Endothelial cell of umbilical vein (primary cell): Measurements from ENCODE around the gene TMTC1. TPM values are rescaled to one million over a fixed set of nuclear protein-coding genes. Genes with fewer than 3 reads are reported as not detected.

Experiments
- BruUV-seq: library from RNA; stranded (reverse); fragments of 400-500 nt; replicated peaks from 2 replicates; lab custom pipeline; 2021; lab: Mats Ljungman, UMichigan
- CTCF ChIA-PET: fragments of 300-600, 350-600 bp; sonication (Branson Sonifier 250); formaldehyde crosslinking; loops from one replicate; lab custom pipeline; 2021; ENCODE audit warnings: antibody characterized with exemption, inconsistent platforms; lab: Charles Lee
- POLR2A ChIA-PET: fragments of 300-600, 350-600 bp; sonication (Branson Sonifier 250); formaldehyde crosslinking; loops from one replicate; lab custom pipeline; 2021; ENCODE audit warnings: antibody characterized with exemption, inconsistent platforms; lab: Charles Lee
- DNase-seq: peaks from one replicate; pipeline ENCODE4 v3.0.0-alpha.2; 2011; ENCODE audit warnings: low read depth, low spot score
- FAIRE-seq: peaks from 2 replicates; lab custom pipeline; 2011; peaks lifted over from hg19 to GRCh38; lab: Jason Lieb, UNC
- H2AFZ ChIP-seq: 2 replicates; pipeline ENCODE4 v1.6.0; 2012; ENCODE audit warnings: low read depth, low read length, control low read depth, inconsistent platforms
- H3K27ac ChIP-seq: 2 replicates; pipeline ENCODE4 v1.5.1; 2011; ENCODE audit warnings: low read depth, mild to moderate bottlenecking, control low read depth, low read length, moderate library complexity; ENCODE audit not compliant: insufficient read depth
- H3K27me3 ChIP-seq, 2 experiments: 2 replicates each; pipeline versions ENCODE4 v1.6.0 to v1.6.1; 2011; ENCODE audit warnings: low read length in 2 of 2, mixed read lengths in 1 of 2; ENCODE audit not compliant: control insufficient read depth in 2 of 2, insufficient read depth in 2 of 2
- H3K36me3 ChIP-seq, 2 experiments: 2 replicates in 1 of 2; 3 replicates in 1 of 2; pipeline ENCODE4 v1.5.1; 2011; ENCODE audit warnings: low read length in 2 of 2, mild to moderate bottlenecking in 1 of 2, moderate library complexity in 1 of 2; ENCODE audit not compliant: control insufficient read depth in 2 of 2, insufficient read depth in 2 of 2; ENCODE audit errors: extremely low read depth in 1 of 2
- H3K4me1 ChIP-seq: 3 replicates; pipeline ENCODE4 v1.5.1; 2011; ENCODE audit warnings: mild to moderate bottlenecking, low read length; ENCODE audit not compliant: control insufficient read depth, insufficient read depth; ENCODE audit errors: extremely low read depth
- H3K4me2 ChIP-seq: 2 replicates; pipeline ENCODE4 v1.6.1; 2011; ENCODE audit warnings: low read length, control low read depth, mixed read lengths; ENCODE audit not compliant: insufficient read depth
- H3K4me3 ChIP-seq, 3 experiments: fragments of 200-600 bp in 1 of 3; sonication (generic), shearing (Covaris generic) in 1 of 3; replicated peaks in 1 of 3; 2 replicates each; pipeline ENCODE4 v1.5.1; 2011 to 2016; ENCODE audit warnings: control low read depth in 3 of 3, low read length in 3 of 3, mild to moderate bottlenecking in 2 of 3, inconsistent platforms in 1 of 3, low read depth in 1 of 3, moderate library complexity in 1 of 3; ENCODE audit not compliant: insufficient read depth in 1 of 3
- H3K79me2 ChIP-seq: 2 replicates; pipeline ENCODE4 v1.6.0; 2012; ENCODE audit warnings: low read length, inconsistent platforms; ENCODE audit not compliant: control insufficient read depth, insufficient read depth
- H3K9ac ChIP-seq: replicated peaks from 2 replicates; pipeline ENCODE3; 2011; ENCODE audit warnings: low read length, control low read depth; ENCODE audit not compliant: insufficient read depth; ENCODE audit errors: extremely low read depth
- H3K9me1 ChIP-seq: replicated peaks from 3 replicates; pipeline ENCODE4 v1.6.0; 2011; ENCODE audit warnings: mild to moderate bottlenecking, low read length; ENCODE audit not compliant: control insufficient read depth, insufficient read depth; ENCODE audit errors: extremely low read depth
- H3K9me3 ChIP-seq: replicated peaks from 2 replicates; pipeline ENCODE4 v1.5.1; 2012; ENCODE audit warnings: low read length, inconsistent platforms; ENCODE audit not compliant: control insufficient read depth, insufficient read depth
- H4K20me1 ChIP-seq: replicated peaks from 2 replicates; pipeline ENCODE3; 2011; ENCODE audit warnings: mild to moderate bottlenecking, low read length; ENCODE audit not compliant: control insufficient read depth, insufficient read depth; ENCODE audit errors: extremely low read depth
- EZH2 ChIP-seq: IDR thresholded peaks from 2 replicates; pipeline ENCODE4 v1.6.1; 2012; ENCODE audit warnings: borderline replicate concordance, low read depth, mild to moderate bottlenecking, moderate library complexity, low read length, inconsistent platforms; ENCODE audit not compliant: severe bottlenecking
- FOS ChIP-seq: IDR thresholded peaks from 2 replicates; pipeline ENCODE4 v1.6.1; 2011; ENCODE audit warnings: mild to moderate bottlenecking, low read length, moderate library complexity, borderline replicate concordance; ENCODE audit not compliant: insufficient read depth
- GATA2 ChIP-seq: IDR thresholded peaks from 2 replicates; pipeline ENCODE4 v1.7.0; 2011; ENCODE audit warnings: low read depth, mild to moderate bottlenecking, moderate library complexity, mixed read lengths, low read length; ENCODE audit not compliant: insufficient read length, insufficient read depth
- JUN ChIP-seq: IDR thresholded peaks from 2 replicates; pipeline ENCODE4 v1.6.1; 2011; ENCODE audit warnings: borderline replicate concordance, low read depth; ENCODE audit not compliant: insufficient read length, insufficient read depth
- MYC ChIP-seq: IDR thresholded peaks from one replicate; pipeline ENCODE4 v1.6.1; 2011; ENCODE audit warnings: mild to moderate bottlenecking, low read depth, low read length
- POLR2A ChIP-seq: IDR thresholded peaks from 2 replicates; pipeline ENCODE4 v1.6.1; 2012; ENCODE audit warnings: low read depth, mild to moderate bottlenecking, control low read depth, low read length
- POLR2AphosphoS5 ChIP-seq: IDR thresholded peaks from 2 replicates; pipeline ENCODE4 v1.6.1; 2012; ENCODE audit warnings: low read depth, mild to moderate bottlenecking, control low read depth, low read length, moderate library complexity; ENCODE audit not compliant: insufficient read depth
- dilution Hi-C: fragments of 300-500 bp; cut with MboI; formaldehyde crosslinking; loops from one replicate; pipeline ENCODE4 v1.15.0; 2019; ENCODE audit warnings: low sequenced_read_pairs; ENCODE audit not compliant: extremely low pct_ligation_motif_present
- intact Hi-C: fragments of 100-400 bp; cut with micrococcal nuclease; formaldehyde crosslinking; loops from one replicate; pipeline ENCODE4 v1.10.0; 2022
- polyA plus RNA-seq, 4 experiments: library from polyadenylated mRNA; depleted of rRNA in 3 of 4; stranded (reverse) in 3 of 4; unstranded in 1 of 4; fragments of >200 nt; gene quantifications; 2 replicates each; pipeline versions ENCODE4 v1.2.1 to v1.2.3, GENCODE V29; 2011 to 2012; ENCODE audit warnings: missing spikeins in 1 of 4
- total RNA-seq: library from RNA; stranded (reverse); gene quantifications from 2 replicates; pipeline ENCODE4 v1.2.3, GENCODE V29; 2021
- TF ChIP-seq, protein P1 (sequence below): IDR thresholded peaks from 2 replicates; pipeline ENCODE4 v1.6.1; 2011; ENCODE audit not compliant: insufficient read depth, insufficient read length
- TF ChIP-seq, protein P2 (sequence below), 2 donors: IDR thresholded peaks; 1 replicate in 1 of 2; 2 replicates in 1 of 2; pipeline ENCODE4 v1.5.1; 2011; ENCODE audit warnings: low read length in 2 of 2, mild to moderate bottlenecking in 2 of 2, moderate library complexity in 2 of 2, control low read depth in 1 of 2, inconsistent platforms in 1 of 2, low read depth in 1 of 2; ENCODE audit not compliant: insufficient read depth in 1 of 2; ENCODE audit errors: extremely low read depth in 1 of 2

The TMTC1 gene
- total and polyA plus RNA-seq, 2 donors (not counting 3 experiments of a cell fraction or from before 2014, with no cell fraction given) = 5.4 to 5.9 TPM

DNA sequence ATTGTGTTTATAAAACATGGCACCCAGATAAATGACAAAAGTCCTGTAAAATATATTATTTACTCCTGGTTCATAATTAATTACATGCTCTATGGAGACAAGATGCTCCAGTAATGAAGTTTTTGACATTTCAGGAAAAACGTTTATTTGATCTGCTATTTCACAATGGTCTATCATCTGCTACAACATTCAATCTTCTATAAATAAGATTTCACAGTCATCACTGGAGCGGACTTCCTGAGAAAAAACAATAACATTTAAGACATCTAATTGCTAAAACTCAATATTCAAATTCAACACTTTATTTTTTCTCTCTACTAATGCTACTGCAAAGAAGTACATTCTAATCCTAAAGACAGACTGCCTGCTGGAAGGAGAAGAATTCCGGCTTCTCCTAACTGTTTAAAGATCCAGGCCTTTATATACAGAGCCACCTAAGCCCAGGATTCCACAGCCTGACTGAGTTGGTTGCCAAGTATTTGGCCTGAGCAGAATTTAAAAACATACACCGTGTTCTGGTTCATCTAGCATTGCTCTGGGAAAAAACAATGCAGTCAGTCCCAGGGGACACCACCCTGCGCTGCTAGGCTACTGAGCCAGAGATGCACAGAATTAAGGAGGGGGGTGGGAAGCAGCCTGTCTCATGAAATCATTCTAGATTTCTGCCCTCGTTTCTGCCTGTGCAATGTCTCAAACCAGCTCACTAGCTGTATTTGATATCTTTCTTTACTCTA, 58.0 kb downstream of the TMTC1 start:
- Histone ChIP-seq H3K79me2 (no peaks in the 10 kb centered on the region), H3K9ac (peak overlapping the region; percentile 12), H3K27ac (peak overlapping the region; percentile 54), H3K27me3 (no peaks in the 10 kb centered on the region), H3K4me3 (no peak overlapping the region), H2AFZ (peak overlapping the region; percentile 61), H3K9me1 (no peaks in the 10 kb centered on the region), H4K20me1 (no peaks in the 10 kb centered on the region), H3K36me3 (no peaks in the 10 kb centered on the region), H3K9me3 (no peaks in the 10 kb centered on the region), H3K4me1 (peaks cover 17% of the 10 kb centered on the region), H3K4me2 (peak overlapping the region; percentile 28)
- DNase-seq (peak; percentile 84), FAIRE-seq (no peak)
- ChIA-PET CTCF (interaction anchor here (0.6 to 1.3 kb wide), 2 partner anchors 8 to 12 kb away, joined by 3 to 4 read pairs; no protein-coding TSS in a partner anchor), POLR2A (interaction anchor here (1.0 kb wide), 1 partner anchor 16 kb away, joined by 3 read pairs; no protein-coding TSS in a partner anchor)
- no peak for TF ChIP-seq EZH2
- no peak for TF ChIP-seq POLR2A
- TF ChIP-seq, protein P1, sequence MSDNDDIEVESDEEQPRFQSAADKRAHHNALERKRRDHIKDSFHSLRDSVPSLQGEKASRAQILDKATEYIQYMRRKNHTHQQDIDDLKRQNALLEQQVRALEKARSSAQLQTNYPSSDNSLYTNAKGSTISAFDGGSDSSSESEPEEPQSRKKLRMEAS = no peak
- no peak for TF ChIP-seq POLR2AphosphoS5
- TF ChIP-seq JUN = no peak
- TF ChIP-seq, protein P2, sequence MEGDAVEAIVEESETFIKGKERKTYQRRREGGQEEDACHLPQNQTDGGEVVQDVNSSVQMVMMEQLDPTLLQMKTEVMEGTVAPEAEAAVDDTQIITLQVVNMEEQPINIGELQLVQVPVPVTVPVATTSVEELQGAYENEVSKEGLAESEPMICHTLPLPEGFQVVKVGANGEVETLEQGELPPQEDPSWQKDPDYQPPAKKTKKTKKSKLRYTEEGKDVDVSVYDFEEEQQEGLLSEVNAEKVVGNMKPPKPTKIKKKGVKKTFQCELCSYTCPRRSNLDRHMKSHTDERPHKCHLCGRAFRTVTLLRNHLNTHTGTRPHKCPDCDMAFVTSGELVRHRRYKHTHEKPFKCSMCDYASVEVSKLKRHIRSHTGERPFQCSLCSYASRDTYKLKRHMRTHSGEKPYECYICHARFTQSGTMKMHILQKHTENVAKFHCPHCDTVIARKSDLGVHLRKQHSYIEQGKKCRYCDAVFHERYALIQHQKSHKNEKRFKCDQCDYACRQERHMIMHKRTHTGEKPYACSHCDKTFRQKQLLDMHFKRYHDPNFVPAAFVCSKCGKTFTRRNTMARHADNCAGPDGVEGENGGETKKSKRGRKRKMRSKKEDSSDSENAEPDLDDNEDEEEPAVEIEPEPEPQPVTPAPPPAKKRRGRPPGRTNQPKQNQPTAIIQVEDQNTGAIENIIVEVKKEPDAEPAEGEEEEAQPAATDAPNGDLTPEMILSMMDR (IDR thresholded peaks at IDR 0.05; ENCODE audit: extremely low read depth in 1 of 2, insufficient read depth in 1 of 2, low read depth in 1 of 2, low read length in 2 of 2) = no peak
- TF ChIP-seq FOS = no peak
- no peak for TF ChIP-seq MYC
- TF ChIP-seq GATA2 = no peak
- dilution Hi-C loops = no loop called here
- BruUV-seq = no TSS peak
- intact Hi-C loops = loop anchor here (2.0 kb wide), 1 partner anchor 163 kb away; no protein-coding TSS in a partner anchor
